Transverse colon (tissue), 4 donors: Measurements from ENCODE around the gene TRIM36. TPM values are rescaled to one million over a fixed set of nuclear protein-coding genes. Genes with fewer than 3 reads are reported as not detected.

ENCODE experiments used
- DNase-seq: peaks from one replicate; pipeline ENCODE4 v3.0.0-alpha.2; 2019
- H3K27ac ChIP-seq, 4 donors: fragments of 200-600 bp; sonication (generic); 2 replicates each; pipeline ENCODE4 v1.5.1; 2016 to 2018; ENCODE audit warnings: inconsistent platforms in 4 of 4
- H3K27me3 ChIP-seq: fragments of 200-600 bp; sonication (generic); 2 replicates; pipeline ENCODE4 v1.5.1; 2017; ENCODE audit warnings: inconsistent platforms
- H3K36me3 ChIP-seq, 4 donors: fragments of 200-600 bp; sonication (generic); 2 replicates each; pipeline ENCODE4 v1.5.1; 2017 to 2019; ENCODE audit warnings: inconsistent platforms in 4 of 4
- H3K4me1 ChIP-seq, 4 donors: fragments of 200-600 bp; sonication (generic); 2 replicates each; pipeline ENCODE4 v1.5.1; 2017 to 2020; ENCODE audit warnings: inconsistent platforms in 4 of 4
- H3K4me3 ChIP-seq, 4 donors: fragments of 200-600 bp; sonication (generic); 1 replicate in 1 of 4; 2 replicates in 3 of 4; pipeline versions ENCODE4 v1.5.1 to v1.6.1; 2017 to 2019; ENCODE audit warnings: inconsistent platforms in 4 of 4
- H3K9me3 ChIP-seq, 2 donors: fragments of 200-600 bp; sonication (generic); 2 replicates each; pipeline ENCODE4 v1.5.1; 2017 to 2019; ENCODE audit warnings: inconsistent platforms in 2 of 2
- EP300 ChIP-seq: sonication (generic); formaldehyde crosslinking; IDR thresholded peaks from one replicate; pipeline ENCODE4 v1.6.1; 2017; ENCODE audit warnings: antibody characterized with exemption, low read depth
- POLR2A ChIP-seq: fragments of 450-650 bp; IDR thresholded peaks from one replicate; pipeline ENCODE4 v1.6.1; 2016; ENCODE audit warnings: antibody characterized with exemption, mild to moderate bottlenecking, moderate library complexity
- POLR2AphosphoS5 ChIP-seq, 3 donors: sonication (generic); formaldehyde crosslinking; IDR thresholded peaks; one replicate each; pipeline ENCODE4 v1.6.1; 2016; ENCODE audit warnings: antibody characterized with exemption in 3 of 3
- WGBS, 2 donors: methylation state at CpG; one replicate each; pipeline ENCODE4 v1.1.5; 2018; ENCODE audit warnings: low coverage in 1 of 2; 5-methylcytosine and 5-hydroxymethylcytosine counted together
- in situ Hi-C, 4 donors: fragments of 200-750 bp; cut with MboI; loops; one replicate each; pipeline versions ENCODE4 v1.15.0 to v1.15.1; 2017; ENCODE audit warnings: low sequenced_read_pairs in 3 of 4, low pct_ligation_motif_present in 1 of 4, low pct_unique_long_range_greater_than_20kb in 1 of 4
- intact Hi-C: fragments of 100-400 bp; cut with DNase I; formaldehyde crosslinking; loops from one replicate; pipeline ENCODE4 v1.15.1; 2023; ENCODE audit warnings: low total_unique reads
- total RNA-seq, 4 donors: library from RNA; depleted of rRNA; stranded (reverse); fragments of >200 nt; gene quantifications; one replicate each; pipeline ENCODE4 v1.1.0, GENCODE V29; 2016
- TF ChIP-seq, protein P1 (sequence below), 5 experiments: fragments of 200-600 bp in 3 of 5; fragments of 450-650 bp in 2 of 5; sonication (generic) in 3 of 5; IDR thresholded peaks; 1 replicate in 2 of 5; 2 replicates in 3 of 5; pipeline ENCODE4 v1.5.1; 2016 to 2017; ENCODE audit warnings: antibody characterized with exemption in 5 of 5, inconsistent platforms in 3 of 5, mild to moderate bottlenecking in 2 of 5, moderate library complexity in 1 of 5

Gene TRIM36
- total RNA-seq, 4 donors from 2014 or later, result 30.8 to 69.1 (median 38.2) TPM

DNA sequence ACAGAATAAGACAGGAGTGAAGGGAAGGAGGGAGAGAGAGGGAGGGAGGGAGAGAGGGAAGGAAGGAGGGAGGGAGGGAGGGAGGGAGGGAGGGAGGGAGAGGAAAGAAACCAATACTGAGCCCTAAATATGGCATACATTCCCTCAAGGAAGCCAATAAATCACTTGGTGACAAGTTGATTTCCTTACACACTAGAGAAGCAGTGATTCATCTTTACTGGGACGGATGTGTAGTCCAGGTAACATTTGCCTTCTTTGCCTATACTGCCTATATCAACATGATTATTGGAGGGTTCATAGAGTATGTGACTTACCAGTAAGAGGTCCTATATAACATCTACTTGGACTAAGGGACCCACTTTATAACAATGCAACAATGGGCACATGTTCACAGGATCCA lies 83.2 kb downstream of the TRIM36 start:
- H3K4me3 ChIP-seq, result no peak overlapping the region
- intact Hi-C loops (no loop called here), in situ Hi-C loops (loop anchor here in 2 of 4 donors (25.0 kb wide), 2 partner anchors 151 to 501 kb away; no protein-coding TSS in a partner anchor)

DNA sequence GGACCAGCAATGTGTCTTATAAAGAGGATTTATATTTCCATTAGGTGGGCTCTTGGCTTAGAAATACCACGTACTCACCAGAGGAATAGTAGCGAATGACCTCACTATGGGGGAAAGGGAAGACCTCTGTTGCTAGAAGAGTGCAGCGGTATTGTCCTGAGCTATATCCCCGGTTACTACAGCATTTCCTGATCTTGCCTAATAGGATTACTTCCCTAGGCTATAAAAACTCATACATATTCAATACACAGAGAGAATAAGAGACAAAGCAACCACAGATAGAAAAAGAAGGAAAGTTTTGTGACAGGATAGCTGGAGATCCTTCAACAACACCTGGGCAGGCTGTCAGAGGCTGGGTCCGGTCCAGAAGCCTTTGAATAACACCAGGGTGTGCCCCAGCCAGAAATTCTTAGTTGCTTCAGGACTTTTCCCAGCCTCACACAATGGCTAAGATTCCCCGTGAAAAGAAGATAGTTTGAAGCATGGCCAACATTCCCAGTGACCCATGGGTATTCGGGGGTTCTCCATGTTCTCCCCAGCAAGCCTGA lies 85.4 kb downstream of the TRIM36 start:
- Histone ChIP-seq H3K27ac (no peak overlapping the region), H3K4me1 (no peaks in the 10 kb centered on the region), H3K27me3 (no peaks in the 10 kb centered on the region), H3K9me3 (no peaks in the 10 kb centered on the region), H3K36me3 (no peaks in the 10 kb centered on the region), H3K4me3 (no peak overlapping the region)
- DNase-seq, result no peak
- WGBS, 2 donors, result 64 to 83% methylated on average over 7 of the region's 7 CpGs
- TF ChIP-seq POLR2A (no peak), EP300 (no peak)
- intact Hi-C loops, result no loop called here
- in situ Hi-C loops, result loop anchor here in 2 of 4 donors (25.0 kb wide), 2 partner anchors 153 to 503 kb away; no protein-coding TSS in a partner anchor

More for the DNA sequence above, 83.2 kb downstream of the TRIM36 start:
- DNase-seq, result no peak
- WGBS, 2 donors, result 29 to 50% methylated on average over 1 of the region's 1 CpG
- Histone ChIP-seq H3K9me3 (no peaks in the 10 kb centered on the region), H3K27me3 (peaks cover 8% of the 10 kb centered on the region), H3K36me3 (no peaks in the 10 kb centered on the region), H3K4me1 (no peaks in the 10 kb centered on the region), H3K27ac (no peak overlapping the region)
- TF ChIP-seq, protein P1, sequence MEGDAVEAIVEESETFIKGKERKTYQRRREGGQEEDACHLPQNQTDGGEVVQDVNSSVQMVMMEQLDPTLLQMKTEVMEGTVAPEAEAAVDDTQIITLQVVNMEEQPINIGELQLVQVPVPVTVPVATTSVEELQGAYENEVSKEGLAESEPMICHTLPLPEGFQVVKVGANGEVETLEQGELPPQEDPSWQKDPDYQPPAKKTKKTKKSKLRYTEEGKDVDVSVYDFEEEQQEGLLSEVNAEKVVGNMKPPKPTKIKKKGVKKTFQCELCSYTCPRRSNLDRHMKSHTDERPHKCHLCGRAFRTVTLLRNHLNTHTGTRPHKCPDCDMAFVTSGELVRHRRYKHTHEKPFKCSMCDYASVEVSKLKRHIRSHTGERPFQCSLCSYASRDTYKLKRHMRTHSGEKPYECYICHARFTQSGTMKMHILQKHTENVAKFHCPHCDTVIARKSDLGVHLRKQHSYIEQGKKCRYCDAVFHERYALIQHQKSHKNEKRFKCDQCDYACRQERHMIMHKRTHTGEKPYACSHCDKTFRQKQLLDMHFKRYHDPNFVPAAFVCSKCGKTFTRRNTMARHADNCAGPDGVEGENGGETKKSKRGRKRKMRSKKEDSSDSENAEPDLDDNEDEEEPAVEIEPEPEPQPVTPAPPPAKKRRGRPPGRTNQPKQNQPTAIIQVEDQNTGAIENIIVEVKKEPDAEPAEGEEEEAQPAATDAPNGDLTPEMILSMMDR (IDR thresholded peaks at IDR 0.05), result no peak
- no peak for TF ChIP-seq EP300
- no peak for TF ChIP-seq POLR2AphosphoS5 (IDR thresholded peaks at IDR 0.05)
- no peak for TF ChIP-seq POLR2A

DNA sequence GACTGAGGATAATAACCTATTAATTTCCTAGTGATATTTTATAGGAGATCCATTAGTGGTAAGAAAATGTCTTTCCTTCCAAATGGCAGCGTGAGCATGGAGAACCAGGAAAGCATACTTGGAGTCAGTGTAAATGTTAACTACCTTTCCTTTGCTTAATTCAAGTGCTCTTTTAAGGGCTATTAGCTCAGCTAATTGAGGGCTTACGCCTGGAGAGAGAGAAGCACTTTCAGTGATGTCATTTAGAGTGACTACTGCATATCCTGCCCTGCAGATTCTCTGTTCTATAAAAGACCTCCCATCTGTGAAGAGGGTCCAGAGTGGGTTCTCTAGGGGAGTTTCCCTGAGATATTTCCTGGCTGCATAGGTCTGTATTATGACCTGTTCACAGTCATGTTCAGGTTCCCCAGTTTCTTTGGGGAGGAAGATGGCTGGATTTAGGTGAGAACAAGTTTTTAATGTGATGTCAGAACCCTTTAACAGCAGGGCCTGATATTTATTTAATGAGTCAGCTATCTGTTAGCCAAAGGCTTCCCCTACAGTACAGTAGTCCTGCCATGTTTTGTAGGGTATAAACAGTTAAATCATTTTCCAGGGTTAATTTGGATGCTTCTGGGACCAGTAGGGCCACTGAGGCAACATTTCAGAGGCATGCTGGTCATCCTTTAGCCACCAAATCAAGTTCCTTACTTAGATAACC lies 89.6 kb downstream of the TRIM36 start:
- TF ChIP-seq, protein P1 (IDR thresholded peaks at IDR 0.05), result no peak
- TF ChIP-seq POLR2AphosphoS5 (IDR thresholded peaks at IDR 0.05), result no peak
- no peak for TF ChIP-seq EP300
- Histone ChIP-seq H3K4me1 (no peaks in the 10 kb centered on the region), H3K9me3 (no peaks in the 10 kb centered on the region), H3K27ac (no peak overlapping the region), H3K4me3 (no peak overlapping the region), H3K27me3 (no peaks in the 10 kb centered on the region), H3K36me3 (no peaks in the 10 kb centered on the region)
- intact Hi-C loops (no loop called here), in situ Hi-C loops (loop anchor here in 2 of 4 donors (25.0 kb wide), 2 partner anchors 157 to 507 kb away; no protein-coding TSS in a partner anchor)
- DNase-seq, result no peak
- 90 to 93% methylated on average over 2 of the region's 2 CpGs for WGBS, 2 donors

Other genes starting within 250 kb of the TRIM36 start
- gene PGGT1B, start 93.0 kb upstream of the TRIM36 start, total RNA-seq, result 10 to 100 TPM in 2 of 4 donors, 1 to 10 TPM in 2; 3.4 to 26.4 (median 12.8) TPM
- gene CCDC112, start 126.7 kb upstream of the TRIM36 start, total RNA-seq, result 10 to 100 TPM; 15.7 to 22.4 (median 20.5) TPM